Stimulated activated naive CD8-positive, alpha-beta T cell treated with anti-CD3 and anti-CD28 coated beads, Interleukin-15, amount 100 ng/mL, for 72 hours (primary cell): ENCODE results near the gene CLCNKB.
"Not testable (repeated sequence)": the region's sequence is repeated elsewhere in the genome, so short reads cannot be mapped to it uniquely, and the experiment has no call there.

Source experiments
- ATAC-seq: fragments of 150-1000 bp; cut with Tn5 transposase; 2 replicates; pipeline ENCODE4 v1.10.0; 2021; ENCODE audit warnings: mild to moderate bottlenecking, moderate library complexity
- DNase-seq, 2 donors: peaks; one replicate each; pipeline ENCODE4 v3.0.0; 2021 to 2022
- H3K27ac Mint-ChIP-seq, 2 donors: one replicate each; pipeline ENCODE4 v1.8.0; 2022; ENCODE audit warnings: mild to moderate bottlenecking in 2 of 2, mixed read lengths in 2 of 2, moderate library complexity in 2 of 2
- H3K27me3 Mint-ChIP-seq: one replicate; pipeline ENCODE4 v1.8.0; 2022; ENCODE audit warnings: mixed read lengths
- H3K4me1 Mint-ChIP-seq: one replicate; pipeline ENCODE4 v1.8.0; 2022; ENCODE audit warnings: mild to moderate bottlenecking, mixed read lengths
- H3K4me3 Mint-ChIP-seq, 2 donors: one replicate each; pipeline ENCODE4 v1.8.0; 2022; ENCODE audit warnings: mild to moderate bottlenecking in 2 of 2, mixed read lengths in 2 of 2, moderate library complexity in 1 of 2
- H3K9me3 Mint-ChIP-seq, 2 donors: one replicate each; pipeline ENCODE4 v1.8.0; 2022; ENCODE audit warnings: mixed read lengths in 2 of 2

Gene CLCNKB

GRCh38 chr1:16043521-16043920 is at the start of gene CLCNKB:
CLCNKB (plus strand) TSS chr1:16043782; CDS start chr1:16044493, 711 bp downstream.
- DNase-seq (no peak), ATAC-seq (no peak)
- H3K9me3 Mint-ChIP-seq = no peaks in the 10 kb centered on the region
- H3K4me1 Mint-ChIP-seq = peaks cover 1% of the 10 kb centered on the region
- peaks cover 11% of the 10 kb centered on the region for H3K27me3 Mint-ChIP-seq
- no peak within 1 kb of the TSS for H3K4me3 Mint-ChIP-seq
- peak within 1 kb of the TSS in 1 of 2 donors; percentile 48 for H3K27ac Mint-ChIP-seq

- H3K27me3 Mint-ChIP-seq = peaks cover 10% of the 10 kb centered on the region
- DNase-seq (no peak), ATAC-seq (no peak)
- no peak overlapping the region for H3K27ac Mint-ChIP-seq
- H3K4me3 Mint-ChIP-seq = no peak overlapping the region
- H3K9me3 Mint-ChIP-seq = no peaks in the 10 kb centered on the region
- H3K4me1 Mint-ChIP-seq = no peaks in the 10 kb centered on the region
Measured at GRCh38 chr1:15994081-15994480, 49.5 kb upstream of the CLCNKB start.

- H3K4me1 Mint-ChIP-seq = no peaks in the 10 kb centered on the region
- ATAC-seq (peak; percentile 88), DNase-seq (peak; percentile 55 to 68)
- H3K27ac Mint-ChIP-seq = peak overlapping the region in 1 of 2 donors; percentile 49
- H3K9me3 Mint-ChIP-seq = no peaks in the 10 kb centered on the region
- H3K4me3 Mint-ChIP-seq = no peak overlapping the region
- peaks cover 9% of the 10 kb centered on the region for H3K27me3 Mint-ChIP-seq
Measured at GRCh38 chr1:15994590-15995351, 48.8 kb upstream of the CLCNKB start.

- Mint-ChIP-seq H3K9me3 (no peaks in the 10 kb centered on the region), H3K27ac (peak overlapping the region in 1 of 2 donors; percentile 55), H3K27me3 (no peaks in the 10 kb centered on the region), H3K4me3 (no peak overlapping the region), H3K4me1 (no peaks in the 10 kb centered on the region)
- no peak for ATAC-seq
- DNase-seq = no peak
Measured at GRCh38 chr1:15997076-15997585, 46.5 kb upstream of the CLCNKB start.

- no peaks in the 10 kb centered on the region for H3K27me3 Mint-ChIP-seq
- DNase-seq (no peak), ATAC-seq (no peak)
- no peak overlapping the region for H3K27ac Mint-ChIP-seq
- H3K4me1 Mint-ChIP-seq = no peaks in the 10 kb centered on the region
- no peaks in the 10 kb centered on the region for H3K9me3 Mint-ChIP-seq
- no peak overlapping the region for H3K4me3 Mint-ChIP-seq
Measured at GRCh38 chr1:15997637-15998280, 45.8 kb upstream of the CLCNKB start.

- Mint-ChIP-seq H3K27ac (no peak overlapping the region), H3K9me3 (no peaks in the 10 kb centered on the region), H3K4me3 (no peak overlapping the region), H3K27me3 (no peaks in the 10 kb centered on the region), H3K4me1 (no peaks in the 10 kb centered on the region)
- no peak for DNase-seq
- no peak for ATAC-seq
Measured at GRCh38 chr1:15998929-15999328, 44.7 kb upstream of the CLCNKB start.

- H3K4me3 Mint-ChIP-seq, ATAC-seq, H3K9me3 Mint-ChIP-seq, H3K4me1 Mint-ChIP-seq, H3K27me3 Mint-ChIP-seq, H3K27ac Mint-ChIP-seq, DNase-seq: not testable (repeated sequence)
Measured at GRCh38 chr1:16001274-16001673, 42.3 kb upstream of the CLCNKB start.

GRCh38 chr1:16005597-16005996 is 38.0 kb upstream of the CLCNKB start:
- DNase-seq = no peak
- Mint-ChIP-seq H3K9me3 (no peaks in the 10 kb centered on the region), H3K4me3 (no peak overlapping the region), H3K27me3 (no peaks in the 10 kb centered on the region), H3K27ac (peak overlapping the region in 1 of 2 donors; percentile 27), H3K4me1 (peaks cover 30% of the 10 kb centered on the region)
- ATAC-seq = no peak

- Mint-ChIP-seq H3K27ac (peak overlapping the region in 1 of 2 donors; percentile 74), H3K9me3 (no peaks in the 10 kb centered on the region), H3K4me3 (no peak overlapping the region), H3K4me1 (peaks cover 30% of the 10 kb centered on the region), H3K27me3 (no peaks in the 10 kb centered on the region)
- no peak for ATAC-seq
- no peak for DNase-seq
Measured at GRCh38 chr1:16006010-16006409, 37.6 kb upstream of the CLCNKB start.

GRCh38 chr1:16006552-16007485 is 36.8 kb upstream of the CLCNKB start:
- DNase-seq = no peak
- H3K4me1 Mint-ChIP-seq = peaks cover 30% of the 10 kb centered on the region
- ATAC-seq = peak; percentile 83
- H3K27me3 Mint-ChIP-seq = no peaks in the 10 kb centered on the region
- peak overlapping the region in 1 of 2 donors; percentile 22 for H3K27ac Mint-ChIP-seq
- no peaks in the 10 kb centered on the region for H3K9me3 Mint-ChIP-seq
- H3K4me3 Mint-ChIP-seq = no peak overlapping the region

GRCh38 chr1:16007671-16008341 is 35.8 kb upstream of the CLCNKB start:
- H3K9me3 Mint-ChIP-seq = no peaks in the 10 kb centered on the region
- H3K4me1 Mint-ChIP-seq = peaks cover 38% of the 10 kb centered on the region
- DNase-seq (no peak), ATAC-seq (no peak)
- peak overlapping the region in 1 of 2 donors; percentile 38 for H3K27ac Mint-ChIP-seq
- H3K4me3 Mint-ChIP-seq = no peak overlapping the region
- H3K27me3 Mint-ChIP-seq = peaks cover 6% of the 10 kb centered on the region

- H3K4me3 Mint-ChIP-seq = no peak overlapping the region
- peaks cover 15% of the 10 kb centered on the region for H3K27me3 Mint-ChIP-seq
- H3K9me3 Mint-ChIP-seq = no peaks in the 10 kb centered on the region
- DNase-seq (peak; percentile 72 to 75), ATAC-seq (peak; percentile 59)
- H3K27ac Mint-ChIP-seq = no peak overlapping the region
- H3K4me1 Mint-ChIP-seq = peaks cover 46% of the 10 kb centered on the region
Measured at GRCh38 chr1:16009030-16009460, 34.5 kb upstream of the CLCNKB start.

- no peak for DNase-seq
- Mint-ChIP-seq H3K4me1 (peaks cover 50% of the 10 kb centered on the region), H3K9me3 (no peaks in the 10 kb centered on the region), H3K27me3 (peaks cover 19% of the 10 kb centered on the region), H3K4me3 (no peak overlapping the region), H3K27ac (no peak overlapping the region)
- ATAC-seq = no peak
Measured at GRCh38 chr1:16009678-16010077, 33.9 kb upstream of the CLCNKB start.

GRCh38 chr1:16010837-16011236 is 32.7 kb upstream of the CLCNKB start:
- no peak overlapping the region for H3K4me3 Mint-ChIP-seq
- H3K4me1 Mint-ChIP-seq = peaks cover 53% of the 10 kb centered on the region
- DNase-seq (no peak), ATAC-seq (no peak)
- peaks cover 19% of the 10 kb centered on the region for H3K27me3 Mint-ChIP-seq
- no peaks in the 10 kb centered on the region for H3K9me3 Mint-ChIP-seq
- no peak overlapping the region for H3K27ac Mint-ChIP-seq
